Measurements from ENCODE around the gene ITGAX.

Gene ITGAX

GRCh38 chr16:31350275-31351005, 4.5 kb upstream of the ITGAX start:
- peak; percentile 11 to 67 for DNase-seq

DNA sequence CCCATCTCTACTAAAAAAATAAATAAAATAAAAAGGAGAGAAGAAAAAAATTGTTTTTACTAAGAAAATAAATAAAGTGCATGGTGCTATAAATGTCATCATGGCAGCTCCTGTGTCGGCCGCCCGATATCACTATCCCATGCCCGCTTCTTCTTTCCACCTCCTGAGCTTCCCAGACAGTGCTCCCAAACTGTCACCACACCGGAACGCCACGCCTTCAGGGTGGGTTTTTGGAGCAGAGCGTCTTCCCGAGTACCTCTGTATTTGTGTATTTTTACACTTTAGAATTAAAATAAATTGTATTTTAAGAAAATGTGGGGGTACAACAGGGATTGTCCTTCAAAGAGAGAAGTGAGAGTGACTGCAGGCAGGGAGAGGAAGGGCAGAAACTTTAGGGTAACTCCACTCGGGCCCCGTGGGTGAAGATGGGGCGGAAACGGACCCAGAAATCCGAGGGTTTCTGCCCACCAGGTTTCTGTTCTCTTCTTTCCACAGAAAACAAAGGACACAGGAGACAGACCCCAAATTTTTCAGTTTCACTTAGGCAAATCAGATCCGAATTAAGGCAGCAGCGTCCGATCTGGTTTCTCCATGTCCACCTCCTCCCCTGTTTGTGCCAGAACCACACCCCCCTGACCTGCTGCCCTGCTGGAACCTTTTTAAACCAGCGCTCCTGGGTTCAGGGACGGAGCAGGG, 3.6 kb upstream of the ITGAX start:
- DNase-seq = peak; percentile 4 to 28

- DNase-seq = peak; percentile 12 to 79
These were observed 3.0 kb upstream of the ITGAX start for GRCh38 chr16:31351942-31352325.

GRCh38 chr16:31352376-31353115, 2.4 kb upstream of the ITGAX start:
- DNase-seq = peak; percentile 8 to 60

- no peak for DNase-seq
These were observed 590 bp downstream of the ITGAX start for GRCh38 chr16:31355431-31356100.

DNA sequence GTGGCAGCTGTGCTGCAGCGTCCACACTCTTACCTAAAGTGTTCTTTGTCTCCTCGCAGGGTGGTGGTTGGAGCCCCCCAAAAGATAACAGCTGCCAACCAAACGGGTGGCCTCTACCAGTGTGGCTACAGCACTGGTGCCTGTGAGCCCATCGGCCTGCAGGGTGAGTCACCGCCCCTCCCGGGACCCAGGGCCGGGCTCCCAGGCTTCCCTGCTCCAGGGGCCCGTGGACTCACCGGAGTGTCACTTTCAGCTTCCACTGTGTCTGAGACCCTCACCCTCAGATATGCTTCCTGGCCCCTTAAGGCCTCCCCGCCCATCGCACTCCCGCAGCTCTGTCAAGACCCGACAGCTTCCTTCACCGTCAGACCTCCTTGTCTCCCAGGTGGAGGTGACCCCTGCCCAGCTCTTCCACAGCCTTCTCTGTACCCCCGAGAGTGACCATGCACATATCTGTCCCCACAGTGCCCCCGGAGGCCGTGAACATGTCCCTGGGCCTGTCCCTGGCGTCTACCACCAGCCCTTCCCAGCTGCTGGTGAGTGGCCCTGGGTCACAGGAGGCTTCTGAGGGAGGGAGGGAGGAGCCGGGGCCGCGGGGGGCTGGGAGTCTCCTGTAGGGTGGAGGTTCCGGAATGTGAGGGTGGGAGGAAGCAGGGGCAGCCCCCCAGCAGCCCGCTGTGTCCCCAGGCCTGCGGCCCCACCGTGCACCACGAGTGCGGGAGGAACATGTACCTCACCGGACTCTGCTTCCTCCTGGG, 1.8 kb downstream of the ITGAX start:
- no peak for DNase-seq

DNA sequence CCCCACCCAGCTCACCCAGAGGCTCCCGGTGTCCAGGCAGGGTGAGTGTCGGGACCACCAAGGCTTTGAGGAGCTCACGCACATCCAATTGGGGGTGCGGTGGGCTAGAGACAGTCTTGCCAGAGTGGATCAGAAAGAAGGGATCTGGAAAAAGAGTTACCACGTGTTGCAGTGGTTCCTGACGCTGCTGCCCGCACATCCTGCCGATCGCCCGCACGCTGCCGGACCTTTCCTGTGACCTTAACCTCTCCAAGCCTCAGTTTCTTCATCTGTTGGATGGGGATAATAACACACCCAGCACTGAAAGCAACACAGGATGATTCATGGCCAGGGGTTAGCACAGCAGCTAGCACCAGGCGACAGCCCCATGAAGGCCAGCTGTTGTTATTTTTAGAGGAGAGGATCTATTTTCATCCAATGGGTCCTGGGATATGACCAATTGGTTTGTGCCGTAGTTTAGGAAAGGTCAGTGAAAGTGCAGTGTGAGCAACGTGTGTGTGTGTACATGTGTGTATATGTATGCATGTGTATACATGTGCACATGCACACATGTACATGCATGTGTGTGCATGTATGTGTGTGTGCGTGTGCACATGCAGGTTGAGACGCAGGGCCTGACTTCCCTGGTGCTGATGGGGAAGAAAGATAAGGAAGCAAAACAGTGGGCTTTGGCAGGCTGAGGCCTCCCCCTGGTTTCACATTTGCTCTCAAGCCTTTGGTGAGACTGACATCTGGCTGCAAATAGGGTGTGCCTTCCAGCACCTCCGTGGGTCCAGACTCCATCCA, 2.5 kb downstream of the ITGAX start:
- no peak for DNase-seq

GRCh38 chr16:31360251-31360650, 5.3 kb downstream of the ITGAX start:
- DNase-seq = no peak

- no peak for DNase-seq
These were observed 6.5 kb downstream of the ITGAX start for GRCh38 chr16:31361201-31362110.

DNA sequence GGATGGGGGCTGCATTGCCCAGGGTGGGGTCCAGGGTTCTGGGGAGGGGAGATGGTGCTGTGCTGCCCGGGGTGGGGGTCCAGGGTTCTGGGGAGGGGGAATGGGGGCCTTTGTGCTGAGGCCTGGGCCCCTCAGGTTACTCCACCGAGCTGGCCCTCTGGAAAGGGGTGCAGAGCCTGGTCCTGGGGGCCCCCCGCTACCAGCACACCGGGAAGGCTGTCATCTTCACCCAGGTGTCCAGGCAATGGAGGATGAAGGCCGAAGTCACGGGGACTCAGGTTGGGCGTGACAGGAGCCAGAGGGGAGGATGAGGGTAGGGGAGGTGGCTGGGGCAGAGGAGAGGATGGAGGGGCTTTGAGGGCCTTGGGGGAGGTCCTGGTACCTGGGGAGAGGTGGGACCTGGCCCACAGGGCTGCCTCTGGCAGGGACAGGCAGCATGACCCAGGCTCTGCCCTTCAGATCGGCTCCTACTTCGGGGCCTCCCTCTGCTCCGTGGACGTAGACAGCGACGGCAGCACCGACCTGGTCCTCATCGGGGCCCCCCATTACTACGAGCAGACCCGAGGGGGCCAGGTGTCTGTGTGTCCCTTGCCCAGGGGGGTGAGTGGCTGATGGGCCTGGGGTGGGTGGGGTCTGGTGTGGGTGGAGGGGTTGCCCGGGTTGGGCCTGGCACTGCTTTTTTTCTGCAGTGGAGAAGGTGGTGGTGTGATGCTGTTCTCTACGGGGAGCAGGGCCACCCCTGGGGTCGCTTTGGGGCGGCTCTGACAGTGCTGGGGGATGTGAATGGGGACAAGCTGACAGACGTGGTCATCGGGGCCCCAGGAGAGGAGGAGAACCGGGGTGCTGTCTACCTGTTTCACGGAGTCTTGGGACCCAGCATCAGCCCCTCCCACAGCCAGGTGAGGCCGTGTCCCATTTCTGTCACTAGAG, 7.8 kb downstream of the ITGAX start:
- no peak for DNase-seq

DNA sequence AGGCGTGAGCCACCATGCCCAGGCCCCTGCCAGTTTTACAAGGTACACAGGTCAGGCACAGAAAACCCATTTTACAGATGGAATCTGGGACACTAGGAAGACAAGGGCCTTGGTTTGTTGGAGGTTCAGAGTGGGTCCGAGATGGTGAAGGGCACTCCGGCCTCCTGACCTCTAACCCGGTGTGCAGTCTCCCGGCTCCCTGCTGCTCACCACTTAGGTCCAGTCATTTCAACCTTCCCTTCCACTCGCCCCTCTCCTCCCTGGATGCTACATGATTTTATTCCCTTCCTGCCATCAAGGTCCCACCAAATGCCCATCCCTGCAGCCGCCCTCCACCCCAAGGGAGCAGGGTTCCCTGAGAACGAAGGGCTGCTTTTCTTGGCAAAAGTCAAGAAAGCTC, 8.7 kb downstream of the ITGAX start:
- DNase-seq = no peak

GRCh38 chr16:31364421-31364820, 9.4 kb downstream of the ITGAX start:
- no peak for DNase-seq

GRCh38 chr16:31365131-31365865, 10.3 kb downstream of the ITGAX start:
- peak in 1 of 2 donors; percentile 52 for DNase-seq

DNA sequence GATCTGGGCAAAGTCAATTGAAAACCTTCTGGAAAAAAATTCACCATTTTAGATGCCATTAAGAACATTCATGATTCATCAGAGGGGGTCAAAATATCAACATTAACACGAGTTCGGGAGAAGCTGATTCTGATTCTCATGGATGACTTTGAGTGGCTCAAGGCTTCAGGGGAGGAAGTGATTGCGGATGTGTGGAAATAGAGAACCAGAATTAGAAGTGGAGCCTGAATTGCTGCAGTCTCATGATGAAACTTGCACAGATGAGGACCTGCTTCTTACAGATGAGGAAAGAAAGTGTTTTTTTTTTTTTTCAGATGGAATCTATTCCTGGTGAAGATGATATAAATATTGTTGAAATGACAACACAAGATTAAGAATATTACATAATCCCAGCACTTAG, 12.9 kb downstream of the ITGAX start:
- DNase-seq = peak in 1 of 2 donors; percentile 45

GRCh38 chr16:31371008-31371407, 16.0 kb downstream of the ITGAX start:
- no peak for DNase-seq

DNA sequence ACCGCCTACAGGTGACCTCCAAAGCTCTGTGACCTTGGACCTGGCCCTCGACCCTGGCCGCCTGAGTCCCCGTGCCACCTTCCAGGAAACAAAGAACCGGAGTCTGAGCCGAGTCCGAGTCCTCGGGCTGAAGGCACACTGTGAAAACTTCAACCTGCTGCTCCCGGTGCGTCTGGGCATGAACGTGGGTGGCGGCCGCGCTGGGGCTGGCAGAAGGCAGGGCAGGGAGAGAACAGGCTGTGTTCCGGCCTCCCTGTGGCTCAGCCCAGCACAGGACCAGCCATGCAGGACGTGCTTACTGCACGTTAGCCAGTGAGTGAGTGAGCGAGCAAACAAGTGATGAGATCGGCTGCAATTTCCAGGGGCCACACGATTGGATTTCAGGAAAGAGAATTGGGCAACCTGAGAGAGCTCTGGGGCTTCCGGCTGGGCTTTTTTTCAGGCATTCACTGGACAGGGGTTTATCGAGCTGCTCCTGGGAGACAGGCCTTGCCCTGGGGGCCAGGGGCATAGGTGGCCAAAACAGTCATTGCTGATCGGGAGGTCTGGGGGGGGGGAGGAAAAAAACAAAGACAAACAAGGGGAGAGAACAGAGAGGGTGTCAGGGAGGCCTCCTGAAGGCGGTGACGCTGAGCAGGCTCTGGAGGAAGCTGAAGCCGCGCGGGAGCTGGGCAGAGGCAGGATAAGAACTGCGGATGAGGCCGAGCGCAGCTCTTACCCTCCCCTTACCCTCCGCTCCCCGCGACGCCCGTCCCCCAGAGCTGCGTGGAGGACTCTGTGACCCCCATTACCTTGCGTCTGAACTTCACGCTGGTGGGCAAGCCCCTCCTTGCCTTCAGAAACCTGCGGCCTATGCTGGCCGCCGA, 16.9 kb downstream of the ITGAX start:
- no peak for DNase-seq

DNA sequence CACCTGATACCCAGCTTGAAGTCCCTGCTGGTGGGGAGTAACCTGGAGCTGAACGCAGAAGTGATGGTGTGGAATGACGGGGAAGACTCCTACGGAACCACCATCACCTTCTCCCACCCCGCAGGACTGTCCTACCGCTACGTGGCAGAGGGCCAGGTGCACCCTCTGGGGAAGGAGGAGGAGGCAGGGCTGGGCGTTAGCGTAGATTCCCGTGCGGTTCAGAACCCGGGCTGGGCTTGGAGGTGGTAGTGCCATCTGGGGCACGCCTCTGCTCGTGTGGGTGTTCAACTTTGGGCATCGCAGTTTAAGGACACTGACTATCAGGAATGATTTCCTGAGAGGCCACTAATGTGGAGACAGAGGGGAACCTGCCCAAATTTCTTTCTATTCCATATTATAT, 18.3 kb downstream of the ITGAX start:
- DNase-seq = no peak

DNA sequence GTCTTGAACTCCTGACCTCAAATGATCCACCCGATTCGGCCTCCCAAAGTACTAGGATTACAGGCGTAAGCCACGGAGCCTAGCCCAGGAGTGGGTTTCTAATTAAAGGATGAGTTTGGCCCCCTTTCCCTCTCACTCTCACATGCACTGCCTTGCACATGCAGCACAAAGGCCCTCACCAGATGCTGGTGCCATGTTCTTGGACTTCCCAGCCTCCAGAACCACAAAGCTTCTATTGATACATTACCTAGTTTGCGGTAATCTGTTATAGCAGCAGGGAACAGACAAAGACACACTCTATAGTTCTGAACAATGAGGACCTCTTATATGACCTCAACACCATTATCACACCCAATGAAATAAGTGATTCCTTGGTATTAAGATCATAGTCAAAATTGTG, 20.3 kb downstream of the ITGAX start:
- no peak for DNase-seq
